ENCODE measurements around the gene ENTPD2. TPM values are rescaled to one million over a fixed set of nuclear protein-coding genes. Genes with fewer than 3 reads are reported as not detected.

ENTPD2 gene
- total and polyA plus RNA-seq, 12 donors, result 0.28 to 1.7 (median 0.49) TPM; not detected in 6

DNA sequence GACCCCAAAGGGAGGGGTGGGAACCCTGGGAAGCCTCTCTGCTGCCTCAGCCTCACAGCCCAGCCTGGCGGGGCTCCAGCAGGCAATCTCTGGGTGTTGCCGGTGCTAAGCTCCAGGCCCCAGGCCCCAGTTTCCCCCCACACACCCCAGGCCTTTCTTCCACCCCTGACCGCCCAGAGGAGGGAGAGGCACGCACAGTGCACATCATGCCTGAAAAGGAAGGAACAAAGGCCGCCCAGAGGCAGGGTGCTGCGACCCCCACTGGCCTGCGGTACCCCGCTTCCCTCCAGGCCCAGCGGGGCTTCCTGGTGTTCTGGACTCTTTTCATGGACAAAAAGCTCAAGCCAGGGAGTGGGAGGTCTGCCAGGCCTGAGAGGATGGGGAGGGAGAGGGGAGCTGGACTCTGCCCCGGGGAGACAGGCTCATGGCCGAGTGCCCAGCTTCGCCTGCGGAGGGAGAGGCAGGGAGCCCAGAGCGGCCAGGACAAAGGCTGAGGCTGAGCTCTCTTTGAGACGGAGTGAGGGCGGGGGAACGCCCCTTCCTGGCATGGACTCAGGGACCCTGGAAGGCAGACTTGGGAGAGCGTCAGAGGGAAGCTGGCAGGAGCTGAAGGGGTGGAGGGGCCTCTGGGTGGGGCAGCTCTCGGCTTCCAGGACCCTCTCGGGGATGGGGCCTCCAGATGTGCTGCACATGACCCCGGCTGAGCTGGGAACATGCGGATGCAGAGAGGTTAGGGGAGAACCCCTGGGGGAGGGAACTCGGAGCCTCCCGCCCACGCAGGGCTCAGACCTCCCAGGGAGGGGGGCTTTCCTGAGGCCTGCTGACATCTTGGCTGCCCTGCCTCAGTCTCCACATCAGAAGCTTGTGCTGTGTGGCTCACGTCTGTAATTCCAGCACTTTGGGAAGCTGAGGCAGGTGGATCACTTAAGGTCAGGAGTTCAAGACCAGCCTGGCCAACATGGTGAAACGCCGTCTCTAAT lies 1.8 kb upstream of the ENTPD2 start:
- intact Hi-C loops (cut with DNase I), result no loop called here
- TF ChIP-seq, protein P1, sequence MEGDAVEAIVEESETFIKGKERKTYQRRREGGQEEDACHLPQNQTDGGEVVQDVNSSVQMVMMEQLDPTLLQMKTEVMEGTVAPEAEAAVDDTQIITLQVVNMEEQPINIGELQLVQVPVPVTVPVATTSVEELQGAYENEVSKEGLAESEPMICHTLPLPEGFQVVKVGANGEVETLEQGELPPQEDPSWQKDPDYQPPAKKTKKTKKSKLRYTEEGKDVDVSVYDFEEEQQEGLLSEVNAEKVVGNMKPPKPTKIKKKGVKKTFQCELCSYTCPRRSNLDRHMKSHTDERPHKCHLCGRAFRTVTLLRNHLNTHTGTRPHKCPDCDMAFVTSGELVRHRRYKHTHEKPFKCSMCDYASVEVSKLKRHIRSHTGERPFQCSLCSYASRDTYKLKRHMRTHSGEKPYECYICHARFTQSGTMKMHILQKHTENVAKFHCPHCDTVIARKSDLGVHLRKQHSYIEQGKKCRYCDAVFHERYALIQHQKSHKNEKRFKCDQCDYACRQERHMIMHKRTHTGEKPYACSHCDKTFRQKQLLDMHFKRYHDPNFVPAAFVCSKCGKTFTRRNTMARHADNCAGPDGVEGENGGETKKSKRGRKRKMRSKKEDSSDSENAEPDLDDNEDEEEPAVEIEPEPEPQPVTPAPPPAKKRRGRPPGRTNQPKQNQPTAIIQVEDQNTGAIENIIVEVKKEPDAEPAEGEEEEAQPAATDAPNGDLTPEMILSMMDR (IDR thresholded peaks at IDR 0.05), result no peak
- TF ChIP-seq POLR2A (IDR thresholded peaks at IDR 0.05), result no peak
- no peaks in the 10 kb centered on the region for H3K9me3 ChIP-seq (replicated peaks in 1 of 3)
- 32 to 49% (median 35%) methylated on average over 16 to 28 of the region's 28 CpGs for WGBS, 4 donors
- no peaks in the 10 kb centered on the region for H3K36me3 ChIP-seq (replicated peaks in 1 of 2)
- DNase-seq, result peak; percentile 76 to 85 (median 80)
- peak overlapping the region in 1 of 5 donors; percentile 29 for H3K27ac ChIP-seq
- H3K4me1 ChIP-seq (replicated peaks in 1 of 2), result peaks cover 0 to 21% of the 10 kb centered on the region in 2 donors
- no peak overlapping the region for H3K4me3 ChIP-seq
- peaks cover 37% of the 10 kb centered on the region for H3K27me3 ChIP-seq

DNA sequence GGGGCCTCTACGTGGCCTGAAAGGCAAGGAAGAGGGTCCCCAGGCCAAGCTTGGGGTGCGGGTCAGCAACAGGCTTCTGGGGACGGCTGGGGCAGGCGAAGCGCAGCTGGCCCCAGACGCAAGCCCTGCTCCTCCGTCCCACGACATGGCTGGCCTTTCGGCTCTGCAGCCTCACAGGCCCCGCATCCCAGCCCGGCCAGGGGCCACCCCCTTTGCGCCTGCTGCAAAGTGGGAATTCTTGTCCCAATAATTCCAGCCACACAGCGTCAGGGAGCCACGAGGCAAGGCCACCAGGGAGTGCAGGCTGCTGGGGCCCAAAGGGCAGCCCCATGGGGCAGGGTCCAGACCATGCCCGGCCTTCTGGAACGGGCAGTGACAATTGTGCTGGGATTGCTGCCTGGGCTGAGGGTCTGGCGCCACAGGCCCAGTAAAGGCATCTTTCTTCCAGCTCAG lies 1.1 kb upstream of the ENTPD2 start:
- H3K36me3 ChIP-seq (replicated peaks in 1 of 2), result no peaks in the 10 kb centered on the region
- H3K27me3 ChIP-seq, result peaks cover 37% of the 10 kb centered on the region
- intact Hi-C loops (cut with DNase I), result no loop called here
- no peak for DNase-seq
- WGBS, 4 donors, result 62 to 81% (median 75%) methylated on average over 1 to 17 of the region's 17 CpGs
- peaks cover 0 to 21% of the 10 kb centered on the region in 2 donors for H3K4me1 ChIP-seq (replicated peaks in 1 of 2)
- no peak overlapping the region for H3K4me3 ChIP-seq
- no peaks in the 10 kb centered on the region for H3K9me3 ChIP-seq (replicated peaks in 1 of 3)
- no peak for TF ChIP-seq POLR2A (IDR thresholded peaks at IDR 0.05)
- TF ChIP-seq, protein P1 (IDR thresholded peaks at IDR 0.05), result no peak
- no peak overlapping the region for H3K27ac ChIP-seq

DNA sequence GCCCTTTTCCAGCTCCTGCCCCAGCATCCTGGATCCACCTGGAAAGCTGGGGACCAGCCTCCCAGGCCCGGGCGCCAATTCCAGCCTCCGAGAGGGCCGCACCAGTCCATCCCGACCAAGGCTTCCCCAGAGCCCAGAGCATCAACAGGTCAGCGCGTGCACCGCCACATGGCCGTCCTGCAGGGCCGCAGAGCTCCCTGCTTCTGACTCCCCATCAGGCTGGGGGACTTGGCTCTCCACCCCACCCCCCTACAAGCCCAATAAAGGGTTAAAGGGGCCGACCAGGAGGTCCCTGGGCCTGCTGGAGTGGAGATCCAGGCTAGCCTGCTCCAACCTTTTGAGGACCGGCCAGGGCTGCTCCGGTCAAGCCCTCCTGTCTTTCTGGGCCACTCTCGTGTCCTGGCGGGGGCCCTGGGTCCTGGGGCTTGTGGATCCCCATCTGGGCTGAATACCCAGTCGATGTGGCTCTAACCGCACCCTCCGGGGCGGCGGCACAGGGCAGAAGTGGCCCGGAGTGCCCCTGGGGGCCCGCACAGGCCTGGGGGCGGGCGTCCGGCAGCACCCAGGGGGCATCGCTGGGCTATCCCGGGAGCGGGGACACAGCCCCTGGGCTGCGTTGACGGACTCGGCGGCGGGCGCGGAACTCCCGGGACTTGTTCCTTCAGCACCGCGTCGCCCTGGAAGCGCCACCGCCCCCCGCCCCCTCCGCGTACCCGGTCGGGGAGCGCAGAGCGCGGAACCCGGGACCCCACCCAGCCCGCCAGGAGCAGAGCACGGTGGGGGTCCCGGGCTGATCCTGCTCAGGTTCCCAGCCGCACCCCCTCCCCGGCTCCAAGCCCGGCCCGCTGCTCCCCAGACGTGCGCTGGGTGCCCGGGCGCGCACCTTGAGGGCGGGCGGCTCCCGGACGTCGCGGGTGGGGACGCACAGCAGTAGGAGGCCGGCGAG lies 590 bp downstream of the ENTPD2 start:
- no peak for DNase-seq
- no peak for TF ChIP-seq POLR2A (IDR thresholded peaks at IDR 0.05)
- TF ChIP-seq, protein P1 (IDR thresholded peaks at IDR 0.05), result no peak
- H3K4me1 ChIP-seq (replicated peaks in 1 of 2), result peaks cover 0 to 21% of the 10 kb centered on the region in 2 donors
- intact Hi-C loops (cut with DNase I), result no loop called here
- peak overlapping the region in 1 of 4 donors; percentile 43 for H3K4me3 ChIP-seq
- 15 to 33% (median 21%) methylated on average over 5 to 71 of the region's 71 CpGs for WGBS, 4 donors
- H3K9me3 ChIP-seq (replicated peaks in 1 of 3), result no peaks in the 10 kb centered on the region
- H3K36me3 ChIP-seq (replicated peaks in 1 of 2), result no peaks in the 10 kb centered on the region
- H3K27ac ChIP-seq, result no peak overlapping the region
- H3K27me3 ChIP-seq, result peaks cover 50% of the 10 kb centered on the region

DNA sequence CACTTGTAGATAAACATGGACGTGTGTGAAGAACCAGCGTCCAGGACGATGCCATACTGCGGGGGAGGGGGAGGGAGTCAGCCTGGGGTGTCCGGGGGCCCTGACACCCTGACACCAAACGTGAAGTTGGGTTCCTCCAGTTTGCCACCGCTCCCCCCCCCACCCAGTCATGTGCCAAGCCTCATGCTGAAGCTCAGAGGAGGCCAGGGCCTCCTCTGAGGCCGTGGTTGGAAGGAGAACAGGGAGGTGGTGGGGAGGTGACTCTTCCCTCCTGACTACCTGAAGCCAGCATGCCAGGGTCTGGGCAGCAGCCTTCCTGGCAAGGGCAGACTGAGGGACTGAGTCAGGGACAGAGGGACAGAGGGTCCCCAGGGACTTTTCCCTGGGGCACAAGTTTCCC lies 1.6 kb downstream of the ENTPD2 start:
- no peak overlapping the region for H3K27ac ChIP-seq
- 51 to 100% (median 80%) methylated on average over 1 to 8 of the region's 8 CpGs for WGBS, 4 donors
- peaks cover 0 to 21% of the 10 kb centered on the region in 2 donors for H3K4me1 ChIP-seq (replicated peaks in 1 of 2)
- no peaks in the 10 kb centered on the region for H3K9me3 ChIP-seq (replicated peaks in 1 of 3)
- no peak overlapping the region for H3K4me3 ChIP-seq
- TF ChIP-seq POLR2A (IDR thresholded peaks at IDR 0.05), result no peak
- TF ChIP-seq, protein P1 (IDR thresholded peaks at IDR 0.05), result no peak
- no peak for DNase-seq
- no peaks in the 10 kb centered on the region for H3K36me3 ChIP-seq (replicated peaks in 1 of 2)
- intact Hi-C loops (cut with DNase I), result no loop called here
- peaks cover 59% of the 10 kb centered on the region for H3K27me3 ChIP-seq

Data from adrenal gland (tissue), 12 donors.